GM18951 (cell line): ENCODE measurements around the gene L3HYPDH.

Source experiments
- POLR2A ChIP-seq: IDR thresholded peaks from 4 replicates; pipeline ENCODE4 v1.6.1; 2011; ENCODE audit warnings: mild to moderate bottlenecking; ENCODE audit not compliant: insufficient read length, insufficient read depth; ENCODE audit errors: extremely low read depth
- in situ Hi-C: fragments of 300-500 bp; cut with MboI; formaldehyde crosslinking; loops from one replicate; pipeline ENCODE4 v1.12.0; 2022; ENCODE audit warnings: low sequenced_read_pairs, mixed read lengths, inconsistent platforms; ENCODE audit not compliant: unreplicated experiment

The L3HYPDH gene

GRCh38 chr14:59427653-59428580 lies 56.3 kb downstream of the L3HYPDH start:
- TF ChIP-seq POLR2A, result no peak
- in situ Hi-C loops, result loop anchor here (25.0 kb wide), 1 partner anchor 941 kb away; no protein-coding TSS in a partner anchor

- in situ Hi-C loops, result loop anchor here (25.0 kb wide), 1 partner anchor 938 kb away; no protein-coding TSS in a partner anchor
- no peak for TF ChIP-seq POLR2A
These were observed 58.8 kb downstream of the L3HYPDH start for GRCh38 chr14:59425322-59425935.

- in situ Hi-C loops, result loop anchor here (25.0 kb wide), 1 partner anchor 937 kb away; no protein-coding TSS in a partner anchor
- TF ChIP-seq POLR2A, result no peak
These were observed 59.7 kb downstream of the L3HYPDH start for GRCh38 chr14:59424341-59425071.
